Nucleus accumbens (tissue), 56 donors: ENCODE results near the gene LEMD2.
A peak's percentile ranks its signal among the peaks of the same experiment; 100 is the strongest.

ENCODE experiments used
- DNase-seq, 56 donors: peaks; one replicate each; lab custom pipeline; 2025; lab: John Stamatoyannopoulos, UW

Gene LEMD2

GRCh38 chr6:33744001-33744848 lies 44.7 kb downstream of the LEMD2 start:
- DNase-seq: peak in 53 of 56 donors; percentile 20 to 88 (median 66)

- no peak for DNase-seq
Measured at GRCh38 chr6:33742837-33743236, 46.1 kb downstream of the LEMD2 start.

DNA sequence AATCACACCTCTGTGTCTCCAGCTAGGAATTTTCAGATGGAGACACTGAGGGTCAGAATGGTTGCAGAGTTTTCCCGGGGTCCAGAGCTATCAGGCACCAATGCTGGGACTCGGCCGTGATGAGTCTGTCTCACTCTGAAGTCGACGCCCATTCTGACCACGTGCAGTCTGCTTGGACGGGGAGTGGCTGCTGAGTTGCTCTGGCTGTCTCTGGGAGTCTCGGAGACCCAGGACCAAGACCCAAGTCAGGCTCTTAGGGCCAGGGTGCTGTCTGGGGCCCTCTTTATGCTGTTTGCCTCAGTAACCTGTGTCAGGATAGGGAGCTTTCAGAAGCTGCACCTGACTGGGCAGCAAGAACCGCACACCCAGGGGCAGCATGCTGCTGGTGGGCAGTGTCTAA lies 46.8 kb downstream of the LEMD2 start:
- no peak for DNase-seq

- DNase-seq: no peak
Measured at GRCh38 chr6:33740794-33741193, 48.1 kb downstream of the LEMD2 start.

DNA sequence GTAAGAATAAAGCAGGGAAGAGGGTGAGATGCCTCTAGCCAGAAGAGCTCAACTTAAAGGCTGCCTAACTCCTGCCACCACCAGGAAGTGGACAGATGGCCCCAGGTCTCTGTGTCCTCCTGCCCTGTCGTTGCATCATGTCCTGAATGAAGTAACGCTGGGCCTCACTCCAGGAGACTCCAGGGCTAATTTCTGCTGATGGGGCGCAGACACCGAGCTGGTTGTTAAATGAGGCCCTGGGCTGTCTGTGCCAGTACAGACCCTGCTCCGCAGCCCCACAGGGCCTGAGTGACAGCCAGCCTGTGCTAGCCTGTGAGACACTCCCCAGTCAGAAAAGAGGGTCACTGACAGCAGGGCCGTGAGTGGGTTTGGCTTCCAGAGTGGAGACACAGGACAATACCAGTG lies 48.7 kb downstream of the LEMD2 start:
- DNase-seq: no peak

DNA sequence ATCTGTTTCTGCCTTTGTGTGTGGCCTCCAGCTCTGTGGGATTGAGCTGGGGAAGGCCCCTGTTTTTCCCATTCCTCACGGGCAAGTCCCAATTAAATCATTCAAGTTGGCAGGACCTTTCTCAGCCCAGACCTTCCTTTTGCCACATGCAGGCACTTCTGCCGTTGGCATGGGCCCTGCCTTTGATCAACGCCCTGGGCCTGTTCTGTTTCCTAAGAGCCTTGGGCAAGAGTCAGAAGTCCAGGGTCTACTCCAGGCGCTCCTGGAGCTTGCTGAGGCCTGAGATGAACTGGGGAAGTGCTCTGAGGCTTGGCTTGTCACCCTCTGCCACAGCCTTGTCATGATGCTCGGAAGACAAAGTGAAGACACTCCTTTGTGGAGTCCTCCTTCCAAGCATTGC lies 49.4 kb downstream of the LEMD2 start:
- no peak for DNase-seq

DNA sequence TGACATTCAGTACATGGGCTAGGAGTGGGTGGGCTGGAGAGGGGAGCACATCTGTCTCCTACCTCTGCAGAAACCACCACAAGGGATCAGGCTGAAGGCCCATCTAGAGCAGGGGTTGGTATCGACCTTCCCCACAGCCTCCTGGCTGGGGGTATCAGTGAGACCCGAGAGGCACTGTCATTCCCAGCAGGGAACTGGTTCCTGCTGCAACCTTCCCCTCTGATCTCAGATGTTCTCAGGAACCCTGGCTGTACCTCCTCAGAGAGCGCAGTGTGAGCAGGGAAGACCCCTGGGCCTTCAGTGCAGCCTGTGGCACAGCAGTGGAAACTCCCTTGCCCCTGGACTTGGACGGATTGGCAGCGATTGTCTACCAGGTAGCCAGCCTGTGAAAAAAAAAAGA lies 50.1 kb downstream of the LEMD2 start:
- no peak for DNase-seq

- DNase-seq: no peak
Measured at GRCh38 chr6:33738153-33738552, 50.8 kb downstream of the LEMD2 start.

DNA sequence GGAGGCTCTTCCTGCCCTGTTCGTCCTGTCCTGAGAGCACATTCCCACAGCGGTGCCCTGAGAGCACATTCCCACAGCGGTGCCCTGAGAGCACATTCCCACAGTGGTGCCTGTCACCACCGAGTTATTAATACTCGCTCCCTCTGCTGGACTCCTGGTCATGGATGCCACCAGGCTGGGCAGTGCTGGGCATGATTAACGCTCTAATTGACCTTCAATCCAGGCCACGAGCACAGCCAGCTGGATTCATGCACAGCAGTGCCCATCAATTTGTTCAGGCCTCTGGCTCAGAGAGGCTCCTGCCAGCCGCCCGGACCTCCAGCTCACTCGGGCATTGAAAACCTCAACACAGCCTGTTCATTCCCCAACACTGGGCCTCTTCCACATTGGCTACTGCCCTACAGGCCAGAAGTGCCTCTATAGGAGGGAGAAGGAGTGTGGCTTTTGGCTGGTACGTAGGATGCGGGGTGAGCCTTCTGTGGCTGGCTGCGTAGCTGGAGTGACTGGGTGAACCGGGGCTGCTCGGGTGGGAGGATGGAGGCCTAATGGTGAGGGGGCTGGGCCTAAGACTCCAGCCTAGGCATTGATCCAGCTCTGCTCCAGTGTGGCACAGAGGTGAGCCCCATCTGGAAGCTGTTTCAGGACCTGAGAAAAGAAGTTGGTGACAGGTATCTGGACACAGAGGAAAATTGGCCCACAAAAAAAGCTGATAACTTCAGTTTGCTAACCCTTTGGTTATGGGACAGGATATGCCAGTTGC lies 51.5 kb downstream of the LEMD2 start:
- no peak for DNase-seq

- no peak for DNase-seq
Measured at GRCh38 chr6:33735216-33735615, 53.7 kb downstream of the LEMD2 start.

GRCh38 chr6:33733709-33734007 lies 55.3 kb downstream of the LEMD2 start:
- no peak for DNase-seq

DNA sequence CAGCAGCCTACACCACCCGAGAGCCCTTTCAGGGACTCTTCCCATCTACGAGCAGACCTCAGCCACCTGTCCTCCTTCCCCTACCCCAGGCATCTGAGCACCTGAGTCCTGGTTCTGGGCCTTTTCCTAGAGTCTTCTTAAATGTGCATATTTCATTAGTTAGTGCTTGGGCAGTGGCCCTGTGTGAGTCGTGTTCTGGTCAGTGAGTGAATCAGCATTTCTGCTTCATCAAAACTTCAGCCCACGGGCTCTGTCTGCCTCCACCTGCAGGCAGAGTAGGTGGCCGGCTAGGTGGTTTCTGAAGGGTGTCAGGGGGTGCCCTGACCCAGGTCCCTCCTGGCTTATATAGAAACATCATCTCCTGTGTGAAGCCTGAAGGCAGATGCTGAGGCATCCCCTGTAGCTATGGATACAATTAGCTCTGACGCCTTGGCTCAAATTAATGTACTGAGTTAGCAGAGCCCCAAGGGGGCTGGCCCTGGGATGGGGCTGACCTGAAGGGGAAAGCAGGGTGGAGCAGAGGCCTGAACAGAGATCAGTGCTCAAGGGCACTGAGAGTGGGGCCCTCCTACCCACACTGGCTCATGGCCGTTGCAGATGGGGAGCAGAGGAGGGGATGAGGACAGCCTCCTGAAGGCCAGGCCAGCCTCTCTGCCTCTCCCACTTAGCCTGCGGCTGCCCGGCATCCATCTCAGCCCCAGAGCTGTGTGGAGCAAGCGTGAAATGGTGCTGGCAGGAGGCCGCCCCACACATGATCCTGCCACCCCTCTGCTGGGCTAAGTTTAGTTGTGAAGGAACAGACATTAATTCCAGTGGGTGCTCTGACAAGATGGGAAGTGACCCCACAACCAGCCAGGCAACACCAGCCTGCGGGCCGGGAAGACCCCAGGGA lies 55.9 kb downstream of the LEMD2 start:
- no peak for DNase-seq

DNA sequence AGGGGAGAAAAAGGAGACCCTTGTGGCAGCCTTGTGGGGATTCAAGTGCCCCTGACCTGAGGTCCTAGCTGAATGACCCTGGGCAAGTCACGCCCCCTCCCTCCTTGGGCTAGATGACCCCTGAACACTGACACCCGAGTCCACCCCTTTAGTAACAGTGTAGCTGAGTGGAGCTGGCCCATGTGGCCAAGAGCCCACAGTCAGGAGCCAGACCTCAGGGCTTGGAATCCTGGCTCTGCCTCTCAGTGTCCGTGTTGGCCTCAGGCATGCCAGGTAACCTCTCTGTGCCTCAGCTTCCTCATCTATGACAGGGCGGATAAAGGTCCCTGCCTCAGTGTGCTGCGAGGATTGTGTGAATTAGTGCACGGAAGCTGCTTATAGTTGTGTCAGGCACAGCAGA lies 56.5 kb downstream of the LEMD2 start:
- DNase-seq: no peak

GRCh38 chr6:33731751-33732282 lies 57.1 kb downstream of the LEMD2 start:
- DNase-seq: no peak

- no peak for DNase-seq
Measured at GRCh38 chr6:33731035-33731434, 57.9 kb downstream of the LEMD2 start.

DNA sequence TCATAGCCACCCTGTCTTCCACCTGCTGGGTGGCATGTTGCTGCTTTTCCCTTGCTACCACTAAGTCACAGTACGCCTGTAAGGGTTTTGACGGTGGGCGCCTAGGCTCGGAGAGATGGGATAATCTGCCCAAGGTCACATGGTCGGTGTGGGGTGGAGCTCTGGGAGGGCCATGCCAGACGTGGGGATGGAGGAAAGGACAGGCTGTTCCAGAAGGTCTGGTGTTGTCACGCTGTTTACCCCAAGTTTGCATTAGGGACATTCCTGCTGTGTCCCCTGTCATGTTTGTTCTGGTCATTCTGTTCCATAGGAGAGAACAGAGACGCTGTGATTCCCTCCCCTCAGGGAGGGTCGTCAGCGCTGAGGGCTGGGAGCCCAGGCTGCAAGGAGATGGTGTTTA lies 58.3 kb downstream of the LEMD2 start:
- DNase-seq: no peak

DNA sequence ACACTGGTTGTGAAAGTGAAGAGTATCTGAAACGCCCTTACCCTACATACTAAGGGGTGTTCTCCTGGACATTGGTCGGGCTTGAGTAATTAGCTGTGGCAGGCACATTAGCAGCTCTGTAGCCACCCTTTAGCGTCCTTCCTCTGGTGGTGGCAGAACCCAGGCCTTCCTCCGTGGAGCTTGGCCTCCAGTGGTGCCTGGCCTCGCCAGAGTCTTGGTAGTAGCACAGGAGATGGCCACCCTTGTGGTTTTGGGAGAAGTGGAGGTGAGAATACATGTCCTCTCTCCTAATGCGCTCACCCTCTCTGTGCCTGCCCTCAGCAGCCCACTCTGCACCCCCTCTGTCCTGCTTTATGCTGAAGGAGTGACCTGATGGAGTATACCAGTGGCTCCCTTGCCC lies 59.9 kb downstream of the LEMD2 start:
- DNase-seq: no peak

GRCh38 chr6:33728438-33728837 lies 60.5 kb downstream of the LEMD2 start:
- no peak for DNase-seq

DNA sequence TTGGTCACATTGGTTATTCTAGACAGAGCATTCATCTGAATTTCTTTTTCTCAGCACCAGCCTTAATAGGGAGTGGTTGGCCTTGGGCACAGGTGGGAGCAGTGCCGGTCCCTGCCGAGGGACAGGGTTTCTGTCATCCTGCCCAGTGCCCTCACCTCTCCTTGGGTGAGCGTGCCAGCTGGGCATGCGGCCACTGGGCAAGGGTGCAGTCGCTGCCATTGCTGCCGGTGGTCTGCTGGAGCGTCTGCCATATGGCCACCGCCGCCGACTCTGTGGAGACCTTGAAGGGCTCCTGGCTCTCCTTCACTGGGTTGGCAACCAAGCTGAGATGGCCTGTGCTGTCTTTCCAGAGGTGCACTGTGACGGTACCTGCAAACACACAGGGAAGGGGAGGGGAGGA lies 61.0 kb downstream of the LEMD2 start:
- peak in 3 of 56 donors; percentile 9 to 29 (median 22) for DNase-seq

DNA sequence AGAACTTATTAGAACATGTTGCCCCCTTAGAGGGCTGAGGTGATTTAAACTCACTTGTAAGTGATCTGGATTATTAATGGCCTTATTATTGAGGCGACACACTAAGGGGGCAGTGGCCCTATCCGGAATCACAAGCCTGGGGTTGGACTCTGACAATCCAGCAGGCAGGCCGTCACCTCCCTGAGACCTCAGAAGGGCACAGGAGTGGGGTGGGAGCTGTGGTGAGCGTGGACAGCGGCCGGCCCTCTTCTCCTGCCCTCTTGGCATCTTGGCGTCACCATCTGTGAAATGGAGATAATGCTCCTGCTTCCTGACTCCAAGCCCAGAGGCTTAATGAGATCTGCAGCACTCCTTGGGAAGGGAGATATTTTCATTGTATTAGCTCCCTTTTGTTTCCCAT lies 61.8 kb downstream of the LEMD2 start:
- no peak for DNase-seq

GRCh38 chr6:33726696-33727095 lies 62.2 kb downstream of the LEMD2 start:
- DNase-seq: no peak
